Measurements from ENCODE around the gene SLFN11.
"Not testable (repeated sequence)": the region's sequence is repeated elsewhere in the genome, so short reads cannot be mapped to it uniquely, and the experiment has no call there.

Gene SLFN11

DNA sequence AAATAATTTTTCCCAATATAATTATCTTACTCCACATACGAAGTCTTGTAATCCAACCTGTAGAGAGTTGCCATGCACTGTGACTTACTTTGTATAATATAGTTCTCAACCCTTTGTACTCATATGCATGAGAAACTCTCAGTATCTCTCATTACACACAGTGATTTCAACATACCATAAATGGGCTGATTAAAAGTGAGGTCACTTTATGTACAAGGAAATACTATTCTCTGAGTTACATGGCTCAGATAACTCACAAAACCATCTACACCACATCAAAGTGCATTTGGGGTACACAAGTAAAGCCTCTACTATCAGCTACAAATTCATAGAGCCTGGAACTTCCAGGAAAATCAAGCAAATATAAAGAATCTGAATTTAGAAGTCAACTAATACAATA lies 30.9 kb upstream of the SLFN11 start:
- Histone ChIP-seq H3K36me3 (replicated peaks in 1 of 2; ENCODE audit: control insufficient read depth in 2 of 2, insufficient read depth in 2 of 2, low read length in 2 of 2) (peaks cover 0 to 10% of the 10 kb centered on the region in 2 donors), H2BK120ac (ENCODE audit: low read depth, low read length) (no peak overlapping the region), H2AK5ac (ENCODE audit: low read depth, low read length) (no peak overlapping the region), H4K91ac (ENCODE audit: low read depth, low read length, poor library complexity) (no peak overlapping the region), H3K23ac (ENCODE audit: low read depth, low read length, poor library complexity) (no peak overlapping the region), H3K27ac (replicated peaks; ENCODE audit: low read length) (no peak overlapping the region), H3K27me3 (ENCODE audit: control insufficient read depth in 3 of 3, insufficient read depth in 3 of 3, low read depth in 1 of 3, low read length in 3 of 3) (no peaks in the 10 kb centered on the region), H3K4me1 (ENCODE audit: control insufficient read depth in 2 of 2, insufficient read depth in 1 of 2, low read depth in 1 of 2, low read length in 2 of 2) (no peaks in the 10 kb centered on the region), H3K4ac (ENCODE audit: low read length) (no peak overlapping the region), H3K79me1 (ENCODE audit: low read depth, low read length) (no peaks in the 10 kb centered on the region), H3K18ac (ENCODE audit: low read length) (no peak overlapping the region), H2BK5ac (ENCODE audit: low read length) (no peak overlapping the region), H3K14ac (ENCODE audit: low read length) (no peak overlapping the region), H3K4me3 (ENCODE audit: low read length in 2 of 2) (no peak overlapping the region), H2AFZ (ENCODE audit: low read length) (no peak overlapping the region), H2BK12ac (ENCODE audit: low read length) (no peak overlapping the region), H3K4me2 (ENCODE audit: insufficient read depth, low read length, poor library complexity, severe bottlenecking) (no peak overlapping the region), H2BK15ac (ENCODE audit: low read length) (no peak overlapping the region), H4K8ac (ENCODE audit: low read depth, low read length) (no peak overlapping the region), H3K9ac (ENCODE audit: low read depth, low read length, poor library complexity) (no peak overlapping the region), H3K9me3 (replicated peaks in 1 of 2; ENCODE audit: control insufficient read depth in 2 of 2, insufficient read depth in 1 of 2, low read depth in 1 of 2, low read length in 2 of 2) (peaks cover 0 to 6% of the 10 kb centered on the region in 2 donors)
- no CpG with 5 or more reads among the region's 1 CpG for WGBS, 2 donors (ENCODE audit: extremely low coverage in 2 of 2, insufficient read length in 2 of 2, insufficient replicate concordance in 1 of 2)
- DNase-seq (ENCODE audit: low spot score), result no peak

DNA sequence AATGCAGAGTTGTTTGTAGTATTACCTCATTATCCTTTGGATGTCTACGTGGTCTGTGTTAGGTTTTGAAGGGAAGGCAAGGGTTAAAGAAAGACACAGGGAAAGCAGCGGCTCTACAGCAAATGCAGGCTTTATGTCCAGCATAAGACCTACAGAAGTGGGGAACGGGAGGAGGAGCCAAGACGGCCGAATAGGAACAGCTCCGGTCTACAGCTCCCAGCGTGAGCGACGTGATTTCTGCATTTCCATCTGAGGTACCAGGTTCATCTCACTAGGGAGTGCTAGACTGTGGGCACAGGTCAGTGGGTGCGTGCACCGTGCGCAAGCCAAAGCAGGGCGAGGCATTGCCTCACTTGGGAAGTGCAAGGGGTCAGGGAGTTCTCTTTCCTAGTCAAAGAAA lies 20.4 kb upstream of the SLFN11 start:
- H3K23ac ChIP-seq (ENCODE audit: low read depth, low read length, poor library complexity); H3K18ac ChIP-seq (ENCODE audit: low read length); H2BK5ac ChIP-seq (ENCODE audit: low read length); H3K9ac ChIP-seq (ENCODE audit: low read depth, low read length, poor library complexity); H3K4me2 ChIP-seq (ENCODE audit: insufficient read depth, low read length, poor library complexity, severe bottlenecking); H2BK15ac ChIP-seq (ENCODE audit: low read length); H3K4ac ChIP-seq (ENCODE audit: low read length); H3K14ac ChIP-seq (ENCODE audit: low read length); DNase-seq (ENCODE audit: low spot score); H3K4me1 ChIP-seq (ENCODE audit: control insufficient read depth in 2 of 2, insufficient read depth in 1 of 2, low read depth in 1 of 2, low read length in 2 of 2); H3K36me3 ChIP-seq (replicated peaks in 1 of 2; ENCODE audit: control insufficient read depth in 2 of 2, insufficient read depth in 2 of 2, low read length in 2 of 2); H3K9me3 ChIP-seq (replicated peaks in 1 of 2; ENCODE audit: control insufficient read depth in 2 of 2, insufficient read depth in 1 of 2, low read depth in 1 of 2, low read length in 2 of 2); H4K91ac ChIP-seq (ENCODE audit: low read depth, low read length, poor library complexity); H2BK120ac ChIP-seq (ENCODE audit: low read depth, low read length); H2AK5ac ChIP-seq (ENCODE audit: low read depth, low read length); H2BK12ac ChIP-seq (ENCODE audit: low read length); H3K4me3 ChIP-seq (ENCODE audit: low read length in 2 of 2); H2AFZ ChIP-seq (ENCODE audit: low read length); H3K27me3 ChIP-seq (ENCODE audit: control insufficient read depth in 3 of 3, insufficient read depth in 3 of 3, low read depth in 1 of 3, low read length in 3 of 3); H4K8ac ChIP-seq (ENCODE audit: low read depth, low read length); H3K79me1 ChIP-seq (ENCODE audit: low read depth, low read length); H3K27ac ChIP-seq (replicated peaks; ENCODE audit: low read length): not testable (repeated sequence)
- WGBS, 2 donors (ENCODE audit: extremely low coverage in 2 of 2, insufficient read length in 2 of 2, insufficient replicate concordance in 1 of 2), result no CpG with 5 or more reads among the region's 13 CpGs

DNA sequence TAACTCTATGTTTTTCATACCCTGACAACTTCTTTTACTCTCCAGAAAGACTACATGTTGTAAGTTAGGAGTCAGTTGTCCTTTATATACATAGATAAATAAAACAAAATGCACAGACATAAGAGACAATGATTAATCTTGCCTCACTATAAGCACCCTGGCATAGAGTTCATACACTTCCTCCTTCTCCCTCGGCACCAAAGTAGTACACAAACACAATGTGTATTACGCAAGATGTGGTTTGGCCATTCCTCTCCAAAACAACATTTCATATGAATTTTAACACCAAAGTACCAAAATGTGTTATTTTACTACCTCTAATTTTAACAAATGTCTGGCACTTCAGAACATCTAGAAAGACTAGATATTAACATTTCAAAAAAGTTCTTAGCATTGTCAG lies 17.2 kb upstream of the SLFN11 start:
- H3K14ac ChIP-seq (ENCODE audit: low read length), result no peak overlapping the region
- H2BK5ac ChIP-seq (ENCODE audit: low read length), result no peak overlapping the region
- no peak overlapping the region for H2AFZ ChIP-seq (ENCODE audit: low read length)
- H3K23ac ChIP-seq (ENCODE audit: low read depth, low read length, poor library complexity), result no peak overlapping the region
- no CpG with 5 or more reads among the region's 2 CpGs for WGBS, 2 donors (ENCODE audit: extremely low coverage in 2 of 2, insufficient read length in 2 of 2, insufficient replicate concordance in 1 of 2)
- no peak overlapping the region for H2AK5ac ChIP-seq (ENCODE audit: low read depth, low read length)
- no peak overlapping the region for H3K4me3 ChIP-seq (ENCODE audit: low read length in 2 of 2)
- H3K27me3 ChIP-seq (ENCODE audit: control insufficient read depth in 3 of 3, insufficient read depth in 3 of 3, low read depth in 1 of 3, low read length in 3 of 3), result no peaks in the 10 kb centered on the region
- no peak overlapping the region for H3K4me2 ChIP-seq (ENCODE audit: insufficient read depth, low read length, poor library complexity, severe bottlenecking)
- H2BK15ac ChIP-seq (ENCODE audit: low read length), result no peak overlapping the region
- peaks cover 0 to 5% of the 10 kb centered on the region in 2 donors for H3K9me3 ChIP-seq (replicated peaks in 1 of 2; ENCODE audit: control insufficient read depth in 2 of 2, insufficient read depth in 1 of 2, low read depth in 1 of 2, low read length in 2 of 2)
- no peak overlapping the region for H2BK12ac ChIP-seq (ENCODE audit: low read length)
- no peaks in the 10 kb centered on the region for H3K79me1 ChIP-seq (ENCODE audit: low read depth, low read length)
- H3K36me3 ChIP-seq (replicated peaks in 1 of 2; ENCODE audit: control insufficient read depth in 2 of 2, insufficient read depth in 2 of 2, low read length in 2 of 2), result no peaks in the 10 kb centered on the region
- H3K27ac ChIP-seq (replicated peaks; ENCODE audit: low read length), result no peak overlapping the region
- H2BK120ac ChIP-seq (ENCODE audit: low read depth, low read length), result no peak overlapping the region
- no peak overlapping the region for H4K91ac ChIP-seq (ENCODE audit: low read depth, low read length, poor library complexity)
- H3K4me1 ChIP-seq (ENCODE audit: control insufficient read depth in 2 of 2, insufficient read depth in 1 of 2, low read depth in 1 of 2, low read length in 2 of 2), result no peaks in the 10 kb centered on the region
- DNase-seq (ENCODE audit: low spot score), result no peak
- H3K18ac ChIP-seq (ENCODE audit: low read length), result no peak overlapping the region
- H3K4ac ChIP-seq (ENCODE audit: low read length), result no peak overlapping the region
- no peak overlapping the region for H3K9ac ChIP-seq (ENCODE audit: low read depth, low read length, poor library complexity)
- no peak overlapping the region for H4K8ac ChIP-seq (ENCODE audit: low read depth, low read length)

DNA sequence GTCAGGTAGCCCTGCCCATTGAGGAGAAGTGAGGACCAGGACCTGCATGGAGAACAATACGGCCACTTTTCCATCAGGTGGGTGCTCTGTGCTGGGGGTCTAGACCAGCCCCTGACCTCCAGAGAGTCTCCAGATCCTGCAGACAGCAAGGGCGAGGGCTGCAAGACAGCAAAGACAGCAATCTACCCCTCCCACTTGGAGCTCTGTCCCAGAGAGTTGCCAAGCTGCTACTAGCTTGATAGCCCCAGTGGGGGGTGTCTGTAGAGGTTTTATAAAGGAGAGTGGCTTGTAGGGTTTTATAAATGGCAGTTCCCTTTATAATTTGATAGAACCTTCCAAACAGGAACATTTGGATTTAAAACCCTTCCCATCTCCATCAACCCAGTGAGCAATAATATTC lies 16.7 kb upstream of the SLFN11 start:
- Histone ChIP-seq H2BK120ac (ENCODE audit: low read depth, low read length) (no peak overlapping the region), H3K9ac (ENCODE audit: low read depth, low read length, poor library complexity) (peak overlapping the region; percentile 37), H4K8ac (ENCODE audit: low read depth, low read length) (no peak overlapping the region), H2BK15ac (ENCODE audit: low read length) (no peak overlapping the region), H2BK12ac (ENCODE audit: low read length) (no peak overlapping the region), H3K36me3 (replicated peaks in 1 of 2; ENCODE audit: control insufficient read depth in 2 of 2, insufficient read depth in 2 of 2, low read length in 2 of 2) (no peaks in the 10 kb centered on the region), H3K23ac (ENCODE audit: low read depth, low read length, poor library complexity) (no peak overlapping the region), H4K91ac (ENCODE audit: low read depth, low read length, poor library complexity) (no peak overlapping the region), H3K9me3 (replicated peaks in 1 of 2; ENCODE audit: control insufficient read depth in 2 of 2, insufficient read depth in 1 of 2, low read depth in 1 of 2, low read length in 2 of 2) (peaks cover 0 to 5% of the 10 kb centered on the region in 2 donors), H3K18ac (ENCODE audit: low read length) (no peak overlapping the region), H3K4me2 (ENCODE audit: insufficient read depth, low read length, poor library complexity, severe bottlenecking) (no peak overlapping the region), H2BK5ac (ENCODE audit: low read length) (no peak overlapping the region), H3K79me1 (ENCODE audit: low read depth, low read length) (no peaks in the 10 kb centered on the region), H3K27me3 (ENCODE audit: control insufficient read depth in 3 of 3, insufficient read depth in 3 of 3, low read depth in 1 of 3, low read length in 3 of 3) (no peaks in the 10 kb centered on the region), H3K4ac (ENCODE audit: low read length) (no peak overlapping the region), H3K14ac (ENCODE audit: low read length) (no peak overlapping the region), H2AK5ac (ENCODE audit: low read depth, low read length) (no peak overlapping the region), H3K27ac (replicated peaks; ENCODE audit: low read length) (no peak overlapping the region), H3K4me3 (ENCODE audit: low read length in 2 of 2) (no peak overlapping the region), H2AFZ (ENCODE audit: low read length) (no peak overlapping the region), H3K4me1 (ENCODE audit: control insufficient read depth in 2 of 2, insufficient read depth in 1 of 2, low read depth in 1 of 2, low read length in 2 of 2) (no peaks in the 10 kb centered on the region)
- DNase-seq (ENCODE audit: low spot score), result no peak
- WGBS, 2 donors (ENCODE audit: extremely low coverage in 2 of 2, insufficient read length in 2 of 2, insufficient replicate concordance in 1 of 2), result no CpG with 5 or more reads among the region's 2 CpGs
